GM23338 (cell line): ENCODE measurements around the gene MTERF4.

ENCODE experiments used
- CREB1 ChIP-seq: fragments of 250-450 bp; sonication (Bioruptor Pico); IDR thresholded peaks from 2 replicates; pipeline ENCODE4 v1.5.0; 2020; ENCODE audit warnings: low read depth, mild to moderate bottlenecking, moderate library complexity
- CTCF ChIP-seq, 2 experiments: fragments of 200-600 bp in 1 of 2; sonication (generic) in 1 of 2; conservative IDR thresholded peaks; 2 replicates each; pipeline versions ENCODE4 v1.5.1 to v1.6.1; 2016 to 2017; ENCODE audit warnings: antibody characterized with exemption in 2 of 2, low read depth in 2 of 2, mild to moderate bottlenecking in 2 of 2, moderate library complexity in 1 of 2
- EZH2 ChIP-seq: fragments of 200-600 bp; sonication (generic); IDR thresholded peaks from one replicate; pipeline ENCODE4 v1.8.0; 2017; ENCODE audit warnings: antibody characterized with exemption, mild to moderate bottlenecking, low read depth; ENCODE audit not compliant: unreplicated experiment
- EZH2phosphoT487 ChIP-seq: fragments of 200-600 bp; sonication (generic); IDR thresholded peaks from one replicate; pipeline ENCODE4 v1.8.1; 2018; ENCODE audit warnings: antibody characterized with exemption; ENCODE audit not compliant: unreplicated experiment
- JUNB ChIP-seq: IDR thresholded peaks from one replicate; pipeline ENCODE4 v1.6.1; 2016; ENCODE audit warnings: antibody characterized with exemption; ENCODE audit not compliant: unreplicated experiment
- NANOG ChIP-seq: IDR thresholded peaks from 2 replicates; pipeline ENCODE4 v1.6.1; 2016; ENCODE audit warnings: antibody characterized with exemption, borderline replicate concordance
- POLR2AphosphoS5 ChIP-seq: IDR thresholded peaks from 2 replicates; pipeline ENCODE4 v1.6.1; 2016; ENCODE audit warnings: antibody characterized with exemption, low read depth
- STAT1 ChIP-seq: IDR thresholded peaks from one replicate; pipeline ENCODE4 v1.6.1; 2016; ENCODE audit warnings: antibody characterized with exemption; ENCODE audit not compliant: unreplicated experiment
- ZNF114 ChIP-seq: fragments of 250-450 bp; sonication (Bioruptor Pico); IDR thresholded peaks from 2 replicates; pipeline ENCODE4 v1.5.0; 2020; ENCODE audit warnings: mild to moderate bottlenecking, moderate library complexity
- ZNF331 ChIP-seq: fragments of 250-450 bp; sonication (Bioruptor Pico); IDR thresholded peaks from 2 replicates; pipeline ENCODE4 v1.5.0; 2020; ENCODE audit warnings: low read depth, mild to moderate bottlenecking, moderate library complexity
- TF ChIP-seq, protein P1 (sequence below): IDR thresholded peaks from one replicate; pipeline ENCODE4 v1.6.1; 2018; ENCODE audit warnings: antibody characterized with exemption; ENCODE audit not compliant: unreplicated experiment
- TF ChIP-seq, protein P2 (sequence below): IDR thresholded peaks from 2 replicates; pipeline ENCODE4 v1.6.1; 2016; ENCODE audit warnings: antibody characterized with exemption

GRCh38 chr2:241051578-241052487, 50.3 kb downstream of the MTERF4 start:
- TF ChIP-seq CTCF (conservative IDR thresholded peaks at IDR 0.05; ENCODE audit: low read depth in 2 of 2) (no peak), EZH2 (no peak), POLR2AphosphoS5 (no peak), ZNF114 (CRISPR knock-in tag) (no peak), JUNB (no peak), CREB1 (no peak), EZH2phosphoT487 (no peak), NANOG (no peak), STAT1 (no peak), ZNF331 (CRISPR knock-in tag) (no peak)
- TF ChIP-seq, protein P1, sequence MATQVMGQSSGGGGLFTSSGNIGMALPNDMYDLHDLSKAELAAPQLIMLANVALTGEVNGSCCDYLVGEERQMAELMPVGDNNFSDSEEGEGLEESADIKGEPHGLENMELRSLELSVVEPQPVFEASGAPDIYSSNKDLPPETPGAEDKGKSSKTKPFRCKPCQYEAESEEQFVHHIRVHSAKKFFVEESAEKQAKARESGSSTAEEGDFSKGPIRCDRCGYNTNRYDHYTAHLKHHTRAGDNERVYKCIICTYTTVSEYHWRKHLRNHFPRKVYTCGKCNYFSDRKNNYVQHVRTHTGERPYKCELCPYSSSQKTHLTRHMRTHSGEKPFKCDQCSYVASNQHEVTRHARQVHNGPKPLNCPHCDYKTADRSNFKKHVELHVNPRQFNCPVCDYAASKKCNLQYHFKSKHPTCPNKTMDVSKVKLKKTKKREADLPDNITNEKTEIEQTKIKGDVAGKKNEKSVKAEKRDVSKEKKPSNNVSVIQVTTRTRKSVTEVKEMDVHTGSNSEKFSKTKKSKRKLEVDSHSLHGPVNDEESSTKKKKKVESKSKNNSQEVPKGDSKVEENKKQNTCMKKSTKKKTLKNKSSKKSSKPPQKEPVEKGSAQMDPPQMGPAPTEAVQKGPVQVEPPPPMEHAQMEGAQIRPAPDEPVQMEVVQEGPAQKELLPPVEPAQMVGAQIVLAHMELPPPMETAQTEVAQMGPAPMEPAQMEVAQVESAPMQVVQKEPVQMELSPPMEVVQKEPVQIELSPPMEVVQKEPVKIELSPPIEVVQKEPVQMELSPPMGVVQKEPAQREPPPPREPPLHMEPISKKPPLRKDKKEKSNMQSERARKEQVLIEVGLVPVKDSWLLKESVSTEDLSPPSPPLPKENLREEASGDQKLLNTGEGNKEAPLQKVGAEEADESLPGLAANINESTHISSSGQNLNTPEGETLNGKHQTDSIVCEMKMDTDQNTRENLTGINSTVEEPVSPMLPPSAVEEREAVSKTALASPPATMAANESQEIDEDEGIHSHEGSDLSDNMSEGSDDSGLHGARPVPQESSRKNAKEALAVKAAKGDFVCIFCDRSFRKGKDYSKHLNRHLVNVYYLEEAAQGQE = no peak
- TF ChIP-seq, protein P2, sequence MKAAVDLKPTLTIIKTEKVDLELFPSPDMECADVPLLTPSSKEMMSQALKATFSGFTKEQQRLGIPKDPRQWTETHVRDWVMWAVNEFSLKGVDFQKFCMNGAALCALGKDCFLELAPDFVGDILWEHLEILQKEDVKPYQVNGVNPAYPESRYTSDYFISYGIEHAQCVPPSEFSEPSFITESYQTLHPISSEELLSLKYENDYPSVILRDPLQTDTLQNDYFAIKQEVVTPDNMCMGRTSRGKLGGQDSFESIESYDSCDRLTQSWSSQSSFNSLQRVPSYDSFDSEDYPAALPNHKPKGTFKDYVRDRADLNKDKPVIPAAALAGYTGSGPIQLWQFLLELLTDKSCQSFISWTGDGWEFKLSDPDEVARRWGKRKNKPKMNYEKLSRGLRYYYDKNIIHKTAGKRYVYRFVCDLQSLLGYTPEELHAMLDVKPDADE = no peak
